HG02884 (cell line): ENCODE results near the gene PPIF.
A peak's percentile ranks its signal among the peaks of the same experiment; 100 is the strongest.
"Not testable (repeated sequence)": the region's sequence is repeated elsewhere in the genome, so short reads cannot be mapped to it uniquely, and the experiment has no call there.

Experiments used
- ATAC-seq: cut with Tn5 transposase; IDR thresholded peaks from one replicate; pipeline ENCODE4 v1.9.1; 2021; ENCODE audit warnings: mild to moderate bottlenecking, moderate library complexity; ENCODE audit not compliant: unreplicated experiment

PPIF gene

DNA sequence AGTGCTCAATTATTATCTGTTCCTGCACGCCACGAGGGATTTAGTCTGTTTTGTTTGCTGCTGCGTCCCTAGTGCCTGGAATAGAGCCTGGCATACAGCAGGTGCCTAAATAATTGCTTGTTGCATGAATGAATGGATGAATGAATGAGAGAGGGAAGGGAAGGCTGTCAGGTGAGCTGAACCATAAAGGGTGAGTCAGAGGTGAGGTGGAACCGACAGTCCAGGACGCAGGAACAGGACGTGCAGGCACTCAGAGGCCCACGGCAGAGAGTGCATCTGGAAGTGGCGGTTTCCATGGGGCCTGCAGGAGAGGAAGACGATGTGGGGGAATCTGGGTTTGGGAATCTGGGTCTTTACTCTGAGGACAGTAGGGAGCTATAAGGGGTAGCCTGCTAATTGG, 17.7 kb upstream of the PPIF start:
- ATAC-seq = no peak

DNA sequence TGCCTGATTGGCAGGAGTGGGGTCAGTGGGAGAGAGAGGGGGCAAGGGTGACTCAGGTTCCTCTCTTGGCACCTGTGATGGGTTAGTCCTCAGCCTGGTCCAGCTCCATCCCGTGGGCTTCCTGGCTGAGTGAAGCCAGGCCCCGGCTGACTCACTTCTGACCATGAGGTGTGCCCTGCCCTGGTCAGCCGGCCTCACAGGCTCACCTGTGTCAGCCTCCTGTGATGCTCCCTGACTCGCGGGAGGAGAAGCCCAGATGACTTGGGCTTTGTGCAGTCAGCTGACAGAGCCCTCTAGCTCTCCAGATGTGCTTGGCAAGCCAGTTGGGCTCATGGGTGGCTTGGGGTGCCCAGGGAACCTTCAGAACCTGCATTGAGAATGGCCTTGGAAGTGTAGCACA, 16.0 kb upstream of the PPIF start:
- no peak for ATAC-seq

DNA sequence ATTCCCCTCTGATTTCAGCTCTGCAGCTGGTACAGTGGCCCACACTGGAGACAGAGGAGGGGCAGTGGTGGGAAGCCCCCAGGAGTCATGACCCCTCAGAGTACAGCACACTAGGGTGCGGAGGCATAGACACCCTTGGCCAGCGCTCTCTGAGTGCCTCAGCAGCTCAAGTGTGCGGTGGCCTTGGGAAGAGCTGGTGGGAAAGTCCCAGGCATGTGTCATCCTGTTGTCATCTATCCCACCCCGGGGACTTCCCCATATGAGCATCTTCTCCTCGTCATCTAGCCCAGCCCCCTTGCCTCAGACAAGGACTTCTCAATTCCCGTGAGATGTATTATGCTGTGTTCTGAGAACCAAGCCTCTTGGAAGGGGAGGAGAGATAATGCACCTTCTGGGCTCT, 15.6 kb upstream of the PPIF start:
- peak; percentile 58 for ATAC-seq

DNA sequence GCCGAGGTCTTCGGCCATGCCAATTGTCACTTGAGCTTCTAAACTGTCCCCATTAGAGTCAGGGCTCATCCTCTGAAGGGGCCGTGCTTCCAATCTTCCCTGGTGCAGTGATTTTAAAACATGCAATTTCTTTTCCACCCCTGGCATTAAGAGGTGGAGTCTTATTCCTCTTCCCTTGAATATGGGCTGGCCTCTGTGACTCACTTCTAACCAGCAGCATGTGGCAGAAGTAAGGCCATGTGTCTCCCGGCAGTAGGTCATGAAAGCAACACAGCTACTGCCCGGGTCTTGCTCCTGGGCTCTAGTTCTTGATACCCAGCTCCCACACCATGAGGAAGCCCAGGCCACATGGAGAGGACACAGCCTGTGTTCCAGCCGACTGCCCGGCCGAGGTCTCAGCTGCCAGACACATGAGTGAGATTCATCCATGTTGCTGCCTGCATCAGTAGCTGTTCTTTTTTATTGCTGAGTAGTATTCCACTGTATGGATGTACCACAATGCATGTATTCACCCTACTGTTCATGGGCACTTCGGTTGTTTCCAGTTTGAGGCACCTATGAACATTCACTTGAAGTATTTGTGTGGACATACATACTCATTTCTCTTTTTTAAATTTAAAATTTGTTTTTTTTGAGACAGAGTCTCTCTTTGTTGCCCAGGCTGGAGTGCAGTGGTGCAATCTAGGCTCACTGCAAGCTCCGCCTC, 14.5 kb upstream of the PPIF start:
- not testable (repeated sequence) for ATAC-seq

DNA sequence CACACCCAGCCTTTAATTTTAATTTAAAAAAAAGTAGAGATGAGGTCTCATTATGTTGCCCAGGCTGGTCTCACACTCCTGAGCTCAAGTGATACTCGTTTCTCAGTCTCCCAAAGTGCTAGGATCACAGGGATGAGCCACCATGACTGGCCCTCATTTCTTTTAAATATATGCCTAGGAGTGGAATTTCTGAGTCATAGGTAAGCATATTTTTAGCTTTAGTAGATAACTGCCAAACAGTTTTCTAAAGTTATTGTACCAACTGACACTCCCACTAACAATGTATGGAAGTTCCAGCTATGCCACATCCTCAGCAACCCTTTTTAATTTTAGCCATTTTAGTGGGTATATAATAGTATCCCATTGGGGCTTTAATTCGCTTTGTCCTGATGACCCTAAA, 13.8 kb upstream of the PPIF start:
- ATAC-seq = no peak

DNA sequence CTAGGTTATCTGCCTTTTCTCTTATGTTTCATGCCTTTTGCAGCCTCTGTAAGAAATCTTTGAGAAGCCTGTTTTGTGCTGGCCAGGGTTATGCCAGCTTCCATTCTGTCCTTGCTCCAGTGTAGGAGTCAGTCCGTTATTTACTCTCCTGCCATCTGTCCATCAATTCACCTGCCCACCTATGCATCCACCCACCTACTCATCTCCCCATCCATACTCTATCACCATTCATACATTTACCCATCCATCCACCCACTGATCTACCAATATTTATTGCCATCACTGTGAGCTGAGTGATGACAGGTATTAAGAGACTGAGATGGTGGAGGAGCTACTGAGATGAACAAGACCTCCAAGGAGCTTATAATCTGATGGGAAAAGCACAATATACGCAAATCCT, 12.7 kb upstream of the PPIF start:
- ATAC-seq = no peak

DNA sequence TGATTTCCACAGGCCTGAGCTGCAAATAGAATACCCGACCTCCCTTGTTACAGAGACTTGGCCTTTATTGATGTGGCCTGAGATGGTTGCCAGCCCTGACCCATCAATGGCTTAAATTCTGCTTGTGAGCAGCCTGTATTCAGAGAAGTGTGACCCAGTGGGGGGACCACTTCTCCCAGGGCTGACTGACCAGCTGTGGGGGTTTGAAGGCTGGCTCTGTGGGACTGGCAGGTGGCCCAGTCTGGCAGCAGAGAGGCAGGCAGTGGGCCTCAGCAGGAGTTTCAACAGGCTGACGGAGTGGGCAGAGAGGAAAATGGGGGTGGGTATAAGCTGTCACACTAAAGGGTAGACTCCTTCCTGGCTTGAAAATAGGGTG, 12.2 kb upstream of the PPIF start:
- no peak for ATAC-seq

DNA sequence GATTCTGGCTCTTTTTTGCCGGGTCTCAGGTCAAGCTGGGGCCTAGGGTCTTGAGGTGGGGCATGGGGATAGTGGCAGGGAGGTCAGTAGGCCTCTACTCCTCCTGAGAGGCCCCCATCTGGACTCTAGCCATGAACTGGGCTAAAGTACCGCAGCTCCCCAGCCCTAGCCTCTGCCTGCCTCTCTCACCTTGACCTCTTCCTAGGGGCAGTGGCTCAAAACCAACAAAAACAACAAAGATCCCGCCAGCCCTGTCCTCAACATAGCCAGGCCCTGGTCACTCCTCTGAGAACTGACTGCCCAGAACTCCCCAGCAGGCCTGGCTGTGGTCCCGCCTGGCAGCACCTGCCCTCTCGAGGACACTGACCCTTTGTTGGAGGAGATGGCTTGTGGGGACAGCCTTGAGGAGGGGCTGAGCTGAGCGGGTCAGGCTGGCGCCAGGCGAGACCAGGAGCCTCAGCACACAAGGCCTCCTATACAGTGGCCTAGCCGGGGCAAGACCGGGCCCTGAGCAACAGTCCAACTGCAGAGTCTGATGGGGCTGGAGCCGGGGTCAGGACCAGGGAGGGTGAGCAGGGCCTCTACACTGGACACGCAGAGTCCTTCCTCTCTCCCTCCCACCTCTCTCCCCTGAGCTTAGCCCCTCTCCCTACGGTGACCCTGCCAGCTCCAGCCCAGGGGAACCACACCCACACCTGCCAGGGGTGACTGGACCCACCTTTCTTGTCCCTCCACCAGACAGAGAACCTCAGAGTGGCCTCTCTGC, 11.6 kb upstream of the PPIF start:
- ATAC-seq = no peak

DNA sequence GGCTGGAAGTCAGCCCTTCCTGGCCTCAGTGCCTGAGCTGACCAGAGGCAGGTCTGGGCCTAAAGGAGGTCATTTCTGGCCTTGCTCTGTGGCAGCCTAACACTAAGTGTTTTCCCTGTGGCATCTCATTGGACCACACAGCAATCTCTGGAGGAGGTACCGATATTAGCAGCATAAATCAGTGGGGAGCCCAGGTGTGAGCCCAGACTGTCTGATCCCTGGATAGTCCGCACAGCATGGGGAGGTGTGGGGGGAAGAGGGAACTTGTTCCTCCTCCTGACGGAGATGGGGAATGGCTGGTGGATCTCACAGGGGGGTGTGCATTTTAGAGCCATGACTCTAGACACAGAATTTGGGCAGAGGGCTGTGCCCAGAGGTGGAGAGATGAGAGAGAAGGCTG, 11.0 kb upstream of the PPIF start:
- no peak for ATAC-seq

DNA sequence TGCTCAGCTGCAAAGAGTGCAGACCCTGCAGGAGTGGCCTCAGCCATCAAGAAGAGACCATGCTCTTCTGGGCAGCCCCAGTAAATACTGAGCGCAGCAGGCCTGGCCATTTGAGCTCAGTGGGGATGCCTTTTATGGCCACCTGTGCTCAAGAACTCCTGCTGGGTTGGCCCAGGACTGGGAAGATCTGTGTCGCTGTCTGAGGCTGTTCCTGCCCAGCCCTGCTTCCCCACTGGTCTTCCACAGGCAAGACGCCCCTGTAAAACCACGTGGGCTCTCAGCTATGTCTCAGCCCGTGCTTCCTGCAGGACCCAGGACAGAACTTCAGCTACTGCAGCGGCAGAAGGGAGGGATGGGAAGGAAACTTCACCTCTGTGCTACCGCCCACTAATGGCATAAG, 10.5 kb upstream of the PPIF start:
- ATAC-seq = no peak

DNA sequence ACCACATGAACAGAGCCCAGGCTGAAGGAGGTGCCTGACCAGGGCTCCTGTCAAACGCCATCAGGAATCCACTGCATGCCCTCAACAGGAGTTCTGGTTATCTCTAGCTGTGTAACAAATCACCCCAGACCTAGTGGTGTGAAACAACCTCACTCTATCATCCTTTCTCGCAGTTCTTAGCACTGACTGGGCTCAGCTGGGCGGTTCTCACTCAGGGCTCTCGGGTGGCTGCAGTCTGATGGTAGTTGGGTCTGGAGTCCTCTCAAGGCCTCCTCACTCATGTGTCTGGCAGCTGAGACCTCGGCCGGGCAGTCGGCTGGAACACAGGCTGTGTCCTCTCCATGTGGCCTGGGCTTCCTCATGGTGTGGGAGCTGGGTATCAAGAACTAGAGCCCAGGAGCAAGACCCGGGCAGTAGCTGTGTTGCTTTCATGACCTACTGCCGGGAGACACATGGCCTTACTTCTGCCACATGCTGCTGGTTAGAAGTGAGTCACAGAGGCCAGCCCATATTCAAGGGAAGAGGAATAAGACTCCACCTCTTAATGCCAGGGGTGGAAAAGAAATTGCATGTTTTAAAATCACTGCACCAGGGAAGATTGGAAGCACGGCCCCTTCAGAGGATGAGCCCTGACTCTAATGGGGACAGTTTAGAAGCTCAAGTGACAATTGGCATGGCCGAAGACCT, 9.3 kb upstream of the PPIF start:
- ATAC-seq = not testable (repeated sequence)

DNA sequence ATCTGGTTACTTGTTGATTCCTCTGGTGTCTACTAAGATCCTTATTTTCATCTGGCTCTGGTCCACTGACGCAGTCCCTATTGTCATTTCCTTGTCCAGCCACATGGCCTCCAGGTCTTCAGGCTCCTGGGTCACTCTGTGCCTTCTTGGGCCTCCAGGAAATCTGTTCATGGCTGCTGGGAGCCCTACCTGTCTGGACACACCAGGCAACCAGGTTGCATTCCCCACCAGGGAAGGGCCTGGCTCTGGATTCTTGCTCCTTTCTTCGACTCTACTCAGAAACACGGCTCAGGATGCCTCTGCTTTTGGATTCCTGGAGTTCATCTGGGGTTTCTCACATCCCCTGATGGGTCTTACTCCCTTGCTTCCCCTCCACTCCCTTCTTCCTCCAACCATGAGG, 8.0 kb upstream of the PPIF start:
- ATAC-seq = no peak

DNA sequence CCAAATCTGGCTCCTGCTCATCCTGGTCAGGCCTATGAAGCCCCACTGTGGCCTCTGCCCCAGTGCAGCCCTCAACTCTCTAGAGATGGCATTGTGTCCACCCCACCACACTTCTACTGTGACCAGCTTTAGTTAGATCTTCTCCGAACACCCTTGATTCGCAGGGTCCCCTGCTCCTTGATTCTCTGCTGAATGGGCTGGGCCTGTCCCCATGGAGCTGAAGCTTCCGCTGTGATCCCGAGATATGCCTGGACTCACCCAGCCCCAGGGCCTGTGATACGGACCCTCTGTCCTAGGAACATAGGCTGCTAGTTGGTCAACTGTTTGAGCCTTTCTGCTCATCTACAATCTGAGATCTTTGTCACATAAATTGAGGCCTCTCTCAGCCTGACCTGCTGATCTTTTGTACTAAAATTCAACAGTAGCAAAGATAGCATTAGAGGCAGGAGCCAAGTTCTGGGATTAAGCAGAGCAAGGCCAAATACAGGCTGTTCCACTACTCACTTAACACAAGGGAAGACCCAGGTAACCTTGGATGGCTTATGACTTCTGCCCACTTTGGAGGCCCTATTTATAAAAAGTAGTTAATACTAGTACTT, 6.5 kb upstream of the PPIF start:
- no peak for ATAC-seq

DNA sequence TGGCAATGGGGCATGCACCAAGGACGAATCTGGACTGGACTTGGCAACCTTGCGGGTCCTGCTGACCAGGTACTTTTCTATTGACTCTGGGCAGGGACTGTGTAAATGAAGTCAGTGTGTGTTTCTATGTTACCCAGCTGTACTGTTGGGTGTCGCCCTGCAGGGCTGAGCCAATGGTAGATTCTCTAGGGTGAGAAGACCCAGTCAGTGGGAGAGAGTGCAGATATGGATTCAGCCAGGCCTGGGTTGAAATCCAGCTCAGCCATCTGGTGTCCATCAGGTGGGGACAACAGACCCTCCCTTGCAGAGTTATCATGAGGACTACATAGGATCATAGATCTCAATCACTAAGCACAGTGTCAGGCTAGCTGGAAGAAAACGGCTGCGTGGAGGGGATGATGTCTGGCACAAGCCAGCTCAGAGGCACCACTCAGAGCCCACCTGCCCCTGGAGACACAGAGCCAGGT, 4.9 kb upstream of the PPIF start:
- no peak for ATAC-seq

DNA sequence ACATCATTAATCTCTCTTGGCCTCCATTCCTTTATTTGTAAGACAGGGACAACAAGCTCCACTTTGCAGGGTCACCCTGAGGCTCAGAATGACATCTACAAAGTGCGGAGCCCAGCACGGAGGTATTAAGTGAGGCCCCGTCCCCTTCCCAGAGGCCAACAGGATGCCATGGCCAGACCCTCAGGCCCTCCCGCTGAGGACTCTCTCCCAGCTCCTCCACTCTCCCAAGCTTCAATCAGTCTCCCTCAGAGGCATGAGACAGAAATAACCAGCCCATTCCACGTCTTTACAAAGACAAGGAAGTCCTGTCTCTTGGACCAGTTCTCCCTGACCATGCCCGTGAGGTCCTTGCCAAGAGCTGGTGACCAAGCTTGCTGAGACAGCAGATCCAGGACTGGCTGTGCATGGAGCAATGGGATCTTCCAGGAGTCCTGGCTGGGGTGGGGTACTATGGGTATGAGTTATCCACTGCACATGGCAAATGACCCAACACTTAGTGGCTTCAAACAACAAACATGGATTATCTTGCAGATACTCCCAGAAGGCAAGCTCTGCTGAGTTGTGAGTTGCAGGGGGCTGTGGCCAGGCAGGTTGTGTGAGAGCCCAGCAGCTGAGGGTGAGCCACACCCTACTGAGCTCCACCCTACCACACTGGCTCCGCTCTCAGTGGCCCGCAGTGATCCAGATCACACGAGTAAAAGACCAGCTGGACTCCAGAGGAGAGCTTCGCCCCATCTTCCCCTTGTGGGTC, 4.3 kb upstream of the PPIF start:
- ATAC-seq = no peak

DNA sequence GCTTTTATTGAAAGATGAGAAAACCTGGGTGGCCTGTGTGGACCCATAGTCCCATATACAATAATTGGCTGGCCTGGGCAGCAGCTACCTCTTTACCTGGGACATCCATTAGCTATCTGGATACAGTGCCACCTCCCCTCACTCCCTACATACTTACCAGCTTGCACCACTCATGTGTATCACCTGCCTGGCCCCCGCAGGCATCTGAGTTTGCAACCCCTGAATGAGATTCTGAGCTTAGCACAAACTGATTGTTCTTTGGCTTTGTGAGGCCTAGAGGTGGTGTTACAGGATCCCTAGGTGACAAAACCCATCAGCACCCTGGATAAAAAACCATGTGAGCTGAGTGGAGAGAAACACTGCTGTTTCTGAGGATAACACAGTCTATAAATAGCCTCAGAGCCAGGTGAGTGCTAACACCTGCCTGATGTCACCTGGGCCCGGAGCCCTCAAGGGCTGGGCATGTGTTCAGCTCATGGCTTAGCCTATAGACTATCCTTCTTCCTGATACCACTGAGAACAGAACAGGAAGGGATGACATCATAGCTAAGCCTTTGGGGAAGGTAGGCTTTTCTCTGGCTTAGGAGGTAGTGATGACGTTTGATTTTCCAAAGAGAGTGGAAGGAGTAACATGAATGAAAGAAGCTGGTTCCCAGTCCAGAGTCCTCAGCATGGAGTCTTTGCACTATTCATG, 2.6 kb upstream of the PPIF start:
- no peak for ATAC-seq

DNA sequence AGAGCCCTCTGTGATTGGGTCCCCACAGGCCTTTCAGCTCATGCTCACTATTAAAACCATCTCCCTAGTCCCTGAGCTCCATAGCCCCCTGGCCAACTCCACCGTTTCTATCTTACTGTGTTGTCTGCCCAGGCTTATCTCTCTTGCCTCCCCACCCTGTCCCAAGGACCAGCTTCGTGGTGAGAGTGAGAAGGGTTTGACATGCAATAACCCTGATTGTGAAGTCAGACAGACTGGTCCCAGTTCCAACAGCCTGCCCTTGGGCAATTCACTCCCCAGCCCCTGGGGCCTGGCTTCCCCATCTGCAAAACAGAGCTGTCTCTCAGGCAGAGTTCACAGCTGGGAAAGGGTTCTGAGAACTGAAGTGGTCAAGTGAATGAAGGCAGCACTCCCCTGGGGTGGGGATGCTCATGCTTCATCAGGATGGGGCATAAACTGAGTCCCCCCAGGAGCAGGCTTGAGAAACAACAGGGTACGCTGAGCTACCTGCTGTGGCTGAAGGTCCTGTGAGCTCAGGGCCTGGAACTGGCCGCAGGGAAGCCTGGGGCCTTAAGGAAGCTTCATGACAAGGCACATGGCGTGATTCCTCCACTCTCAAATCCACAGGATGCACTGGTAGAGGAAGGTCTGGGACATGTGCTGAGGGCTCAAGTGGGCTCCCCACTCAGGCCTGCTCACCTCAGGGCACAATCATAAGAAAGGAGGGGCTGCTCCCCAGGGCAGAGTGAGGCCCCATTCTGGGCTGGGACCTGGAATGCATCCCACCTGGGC, 1.8 kb upstream of the PPIF start:
- no peak for ATAC-seq

DNA sequence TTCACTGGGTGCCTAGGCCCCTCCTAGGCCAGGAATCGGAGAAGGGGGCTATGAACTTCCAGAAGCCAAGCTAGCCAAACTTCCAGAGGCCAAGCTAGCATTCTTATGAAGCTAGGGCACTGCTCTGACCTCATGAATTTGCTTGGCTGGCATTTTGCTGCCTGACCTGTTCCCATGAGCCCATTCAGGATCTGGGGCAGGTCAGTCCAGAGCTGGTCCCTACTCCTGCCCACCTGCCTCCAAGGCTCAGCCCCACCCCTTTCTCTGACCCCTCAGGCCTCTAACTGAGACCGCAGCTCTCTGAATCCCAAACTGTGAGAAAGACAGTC, 1.3 kb upstream of the PPIF start:
- ATAC-seq = no peak

DNA sequence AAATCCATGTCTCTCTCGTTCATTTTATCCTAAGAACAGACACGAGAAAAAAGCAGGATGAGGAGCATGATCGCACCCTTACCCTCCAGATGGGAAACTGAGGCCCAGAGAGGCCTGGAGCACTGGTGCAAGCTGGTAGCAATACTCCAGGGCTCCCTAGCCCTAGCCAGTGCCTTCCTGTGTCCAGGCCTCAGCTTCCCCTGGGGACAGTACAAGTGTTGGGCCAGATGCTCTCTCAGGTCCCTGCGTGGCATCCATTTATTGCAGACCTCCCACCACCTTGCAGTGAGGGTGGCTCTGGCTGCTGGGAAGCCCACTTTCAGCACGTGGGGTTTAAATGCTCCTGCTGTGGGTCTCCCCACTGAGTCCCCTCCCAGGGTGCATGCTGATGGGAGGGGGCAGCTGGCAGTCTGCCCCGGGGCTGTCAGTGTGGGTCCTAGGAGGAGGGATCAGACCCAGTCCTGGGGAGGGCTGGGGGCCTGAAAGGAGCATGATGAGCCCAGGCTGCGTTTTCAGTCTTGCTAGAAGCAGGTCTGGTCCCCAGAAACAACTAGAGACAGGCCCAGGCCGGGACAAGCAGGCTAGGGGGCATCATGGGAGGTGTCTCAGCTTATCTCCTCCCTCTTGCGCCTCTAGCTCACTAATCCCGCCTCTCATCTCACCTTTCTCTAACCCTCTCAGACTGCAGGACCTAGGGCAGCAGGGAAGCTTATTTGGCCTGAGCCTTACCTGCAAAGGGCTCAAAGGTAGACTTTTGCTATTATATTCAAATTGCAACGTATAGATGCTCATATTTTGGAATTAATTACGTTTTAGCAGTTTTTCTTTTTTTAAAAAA, 662 bp upstream of the PPIF start:
- ATAC-seq = no peak
